GM23248 (cell line): Measurements from ENCODE around the gene PIGQ.

ENCODE experiments used
- EZH2 ChIP-seq: fragments of 200-600 bp; sonication (generic); IDR thresholded peaks from 2 replicates; pipeline ENCODE4 v1.6.1; 2018; ENCODE audit warnings: antibody characterized with exemption, mild to moderate bottlenecking; ENCODE audit not compliant: insufficient read depth, poor library complexity, severe bottlenecking
- EZH2phosphoT487 ChIP-seq: fragments of 200-600 bp; sonication (generic); IDR thresholded peaks from 2 replicates; pipeline ENCODE4 v1.6.1; 2018; ENCODE audit warnings: antibody characterized with exemption, moderate library complexity, mild to moderate bottlenecking, low read depth; ENCODE audit not compliant: insufficient read depth

GRCh38 chr16:554640-555365 is 15.0 kb upstream of the PIGQ start:
- no peak for TF ChIP-seq EZH2
- no peak for TF ChIP-seq EZH2phosphoT487
